Activated CD8-positive, alpha-beta memory T cell treated with anti-CD3 and anti-CD28 coated beads for 36 hours (primary cell): ENCODE measurements around the gene CAPSL. TPM values are rescaled to one million over a fixed set of nuclear protein-coding genes. Genes with fewer than 3 reads are reported as not detected.
"Not testable (repeated sequence)": the region's sequence is repeated elsewhere in the genome, so short reads cannot be mapped to it uniquely, and the experiment has no call there.

Experiments
- CTCF ChIA-PET: fragments of 350-600 bp; sonication (Branson Sonifier 250); formaldehyde crosslinking; loops from one replicate; lab custom pipeline; 2021; ENCODE audit warnings: antibody characterized with exemption; lab: Charles Lee
- POLR2A ChIA-PET: fragments of 350-600 bp; sonication (Branson Sonifier 250); formaldehyde crosslinking; loops from one replicate; lab custom pipeline; 2021; ENCODE audit warnings: antibody characterized with exemption; lab: Charles Lee
- total RNA-seq, 2 experiments: library from RNA; stranded (reverse); gene quantifications; one replicate each; pipeline ENCODE4 v1.2.3, GENCODE V29; 2021

CAPSL gene
- total RNA-seq, 2 experiments from 2014 or later = 0.27 to 0.44 TPM

- ChIA-PET POLR2A (no interaction called here), CTCF (interaction anchor here (1.0 to 1.4 kb wide), 2 partner anchors 47 to 127 kb away, joined by 3 read pairs; no protein-coding TSS in a partner anchor)
These were observed 17.5 kb downstream of the CAPSL start for GRCh38 chr5:35920890-35921289.

GRCh38 chr5:35919191-35919590 is 19.2 kb downstream of the CAPSL start:
- ChIA-PET POLR2A (interaction anchor here (0.9 kb wide), 1 partner anchor 125 kb away, joined by 3 read pairs; no protein-coding TSS in a partner anchor), CTCF (interaction anchor here (0.7 kb wide), 1 partner anchor 102 kb away, joined by 3 read pairs; no protein-coding TSS in a partner anchor)

GRCh38 chr5:35908814-35909213 is 29.6 kb downstream of the CAPSL start:
- ChIA-PET POLR2A (no interaction called here), CTCF (interaction anchor here (0.7 to 1.2 kb wide), 3 partner anchors 14 to 238 kb away, joined by 3 to 4 read pairs (median 3); no protein-coding TSS in a partner anchor)

GRCh38 chr5:35908228-35908627 is 30.2 kb downstream of the CAPSL start:
- CTCF ChIA-PET = interaction anchor here (0.9 to 2.2 kb wide), 2 partner anchors 16 to 24 kb away, joined by 3 to 8 read pairs; no protein-coding TSS in a partner anchor
- POLR2A ChIA-PET = no interaction called here

GRCh38 chr5:35904443-35905132 is 33.8 kb downstream of the CAPSL start:
- CTCF ChIA-PET = interaction anchor here (1.0 to 1.6 kb wide), 3 partner anchors 22 to 55 kb away, joined by 3 to 5 read pairs (median 3); no protein-coding TSS in a partner anchor
- POLR2A ChIA-PET = interaction anchor here (0.8 to 1.2 kb wide), 2 partner anchors 41 to 48 kb away, joined by 3 read pairs; partner anchors contain the start of gene IL7R

GRCh38 chr5:35903631-35904203 is 34.7 kb downstream of the CAPSL start:
- ChIA-PET CTCF (interaction anchor here (1.0 to 1.6 kb wide), 3 partner anchors 22 to 54 kb away, joined by 3 to 5 read pairs (median 3); no protein-coding TSS in a partner anchor), POLR2A (no interaction called here)

- ChIA-PET CTCF (interaction anchor here (0.9 kb wide), 1 partner anchor 11 kb away, joined by 3 read pairs; no protein-coding TSS in a partner anchor), POLR2A (no interaction called here)
These were observed 36.3 kb downstream of the CAPSL start for GRCh38 chr5:35902046-35902672.

- ChIA-PET POLR2A (interaction anchor here (1.0 kb wide), 1 partner anchor 20 kb away, joined by 3 read pairs; no protein-coding TSS in a partner anchor), CTCF (no interaction called here)
These were observed 37.3 kb downstream of the CAPSL start for GRCh38 chr5:35900972-35901695.

GRCh38 chr5:35899800-35900199 is 38.6 kb downstream of the CAPSL start:
- ChIA-PET CTCF (interaction anchor here (1.5 kb wide), 1 partner anchor 25 kb away, joined by 5 read pairs; no protein-coding TSS in a partner anchor), POLR2A (no interaction called here)

GRCh38 chr5:35898952-35899660 is 39.3 kb downstream of the CAPSL start:
- ChIA-PET POLR2A (no interaction called here), CTCF (interaction anchor here (1.5 kb wide), 1 partner anchor 25 kb away, joined by 5 read pairs; no protein-coding TSS in a partner anchor)

- POLR2A ChIA-PET = no interaction called here
These were observed 44.3 kb downstream of the CAPSL start for GRCh38 chr5:35894131-35894530.

GRCh38 chr5:35892799-35893198 is 45.6 kb downstream of the CAPSL start:
- POLR2A ChIA-PET, CTCF ChIA-PET: not testable (repeated sequence)

More at GRCh38 chr5:35894131-35894530, 44.3 kb downstream of the CAPSL start:
- CTCF ChIA-PET = no interaction called here

GRCh38 chr5:35890021-35891020 is 48.1 kb downstream of the CAPSL start:
- ChIA-PET CTCF (interaction anchor here (1.3 kb wide), 1 partner anchor 12 kb away, joined by 3 read pairs; no protein-coding TSS in a partner anchor), POLR2A (no interaction called here)

GRCh38 chr5:35887321-35888100 is 50.9 kb downstream of the CAPSL start:
- ChIA-PET CTCF (no interaction called here), POLR2A (no interaction called here)

GRCh38 chr5:35886381-35886780 is 52.0 kb downstream of the CAPSL start:
- POLR2A ChIA-PET = no interaction called here

GRCh38 chr5:35884773-35885172 is 53.6 kb downstream of the CAPSL start:
- CTCF ChIA-PET = interaction anchor here (0.7 kb wide), 1 partner anchor 23 kb away, joined by 3 read pairs; no protein-coding TSS in a partner anchor
- POLR2A ChIA-PET = no interaction called here

More at GRCh38 chr5:35886381-35886780, 52.0 kb downstream of the CAPSL start:
- CTCF ChIA-PET = no interaction called here
